HG02759 (cell line): ENCODE results near the gene CCDC33.

Source experiments
- ATAC-seq: cut with Tn5 transposase; IDR thresholded peaks from one replicate; pipeline ENCODE4 v1.9.1; 2021; ENCODE audit warnings: mild to moderate bottlenecking, moderate library complexity; ENCODE audit not compliant: unreplicated experiment

The CCDC33 gene

DNA sequence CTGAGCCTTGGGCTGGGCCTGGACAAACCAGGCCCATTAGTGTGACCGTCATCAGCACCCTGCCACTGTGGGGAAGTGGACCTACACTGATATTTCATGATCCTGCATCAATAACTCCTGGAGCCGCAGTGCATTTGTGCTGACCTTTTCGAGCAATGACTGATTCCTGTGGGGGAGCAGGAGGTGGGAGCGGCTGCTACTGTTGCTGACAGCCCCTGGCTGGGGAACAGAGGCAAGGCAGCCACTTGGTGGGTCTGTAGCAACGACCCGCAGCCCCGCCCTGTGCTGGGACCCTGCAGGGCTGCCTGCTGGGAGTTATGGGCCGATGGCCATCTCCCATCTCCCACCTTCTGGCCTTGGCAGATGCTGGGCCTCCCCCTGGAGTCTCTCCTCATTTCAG is 42.1 kb downstream of the CCDC33 start:
- ATAC-seq = no peak

- ATAC-seq = no peak
Observed at GRCh38 chr15:74281147-74282133, 45.3 kb downstream of the CCDC33 start.

DNA sequence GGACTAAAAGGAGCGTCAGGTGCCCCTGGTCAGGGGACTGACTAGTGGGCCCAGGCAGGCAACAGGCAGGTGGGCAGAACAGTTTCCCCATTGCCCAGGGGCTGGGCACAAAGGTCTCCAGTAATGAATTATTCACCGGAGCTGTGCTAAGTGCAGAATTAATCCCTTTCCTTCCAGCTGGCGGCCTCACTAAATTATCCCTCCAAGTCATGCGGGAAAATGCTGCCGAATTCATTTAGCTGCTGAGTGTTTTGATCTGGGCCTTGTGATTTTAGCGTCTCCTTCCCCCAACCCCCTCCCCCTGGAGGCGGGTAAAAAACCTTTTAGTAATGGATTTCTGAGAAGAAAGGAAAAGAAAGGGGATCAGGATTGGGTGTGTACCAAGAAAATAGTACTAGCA is 47.2 kb downstream of the CCDC33 start:
- ATAC-seq = no peak

DNA sequence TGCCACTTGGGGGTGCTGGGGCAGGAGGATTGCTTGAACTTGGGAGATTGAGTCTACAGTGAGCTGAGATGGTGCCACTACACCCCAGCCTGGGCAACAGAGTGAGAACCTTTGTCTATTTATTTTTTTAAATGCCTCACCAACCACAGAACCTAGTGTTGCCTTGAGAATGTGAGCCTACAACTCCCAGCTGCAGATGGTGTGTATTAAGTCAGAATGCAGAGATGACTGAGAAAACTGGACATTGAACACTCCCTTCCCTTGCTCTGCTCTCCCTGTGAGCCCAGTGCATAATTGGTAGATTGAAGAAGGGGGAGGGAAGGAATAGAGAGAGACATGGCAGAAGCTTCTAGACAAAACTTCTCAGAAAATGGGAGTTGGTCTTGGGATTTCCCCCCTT is 53.5 kb downstream of the CCDC33 start:
- no peak for ATAC-seq

DNA sequence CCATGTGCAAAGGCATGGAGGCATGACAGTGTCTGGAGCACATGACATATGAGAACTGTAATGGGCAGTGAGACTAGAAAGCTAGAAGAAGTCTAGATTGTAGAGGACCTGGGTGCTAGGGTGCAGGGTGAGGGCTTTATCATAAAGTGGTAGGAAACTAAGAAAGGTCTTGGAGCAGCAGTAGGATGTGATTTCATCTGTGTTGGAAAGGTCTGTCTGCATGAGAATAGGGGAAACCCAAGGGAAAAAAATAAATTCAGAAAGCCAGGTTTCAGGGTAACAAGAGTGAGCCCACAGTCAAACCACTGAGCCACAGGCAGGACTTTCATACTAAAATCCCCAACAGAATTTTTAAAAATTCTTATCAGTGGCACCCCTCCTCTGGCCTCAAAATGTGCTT is 54.5 kb downstream of the CCDC33 start:
- ATAC-seq = no peak

- ATAC-seq = no peak
Observed at GRCh38 chr15:74291101-74292071, 55.3 kb downstream of the CCDC33 start.

DNA sequence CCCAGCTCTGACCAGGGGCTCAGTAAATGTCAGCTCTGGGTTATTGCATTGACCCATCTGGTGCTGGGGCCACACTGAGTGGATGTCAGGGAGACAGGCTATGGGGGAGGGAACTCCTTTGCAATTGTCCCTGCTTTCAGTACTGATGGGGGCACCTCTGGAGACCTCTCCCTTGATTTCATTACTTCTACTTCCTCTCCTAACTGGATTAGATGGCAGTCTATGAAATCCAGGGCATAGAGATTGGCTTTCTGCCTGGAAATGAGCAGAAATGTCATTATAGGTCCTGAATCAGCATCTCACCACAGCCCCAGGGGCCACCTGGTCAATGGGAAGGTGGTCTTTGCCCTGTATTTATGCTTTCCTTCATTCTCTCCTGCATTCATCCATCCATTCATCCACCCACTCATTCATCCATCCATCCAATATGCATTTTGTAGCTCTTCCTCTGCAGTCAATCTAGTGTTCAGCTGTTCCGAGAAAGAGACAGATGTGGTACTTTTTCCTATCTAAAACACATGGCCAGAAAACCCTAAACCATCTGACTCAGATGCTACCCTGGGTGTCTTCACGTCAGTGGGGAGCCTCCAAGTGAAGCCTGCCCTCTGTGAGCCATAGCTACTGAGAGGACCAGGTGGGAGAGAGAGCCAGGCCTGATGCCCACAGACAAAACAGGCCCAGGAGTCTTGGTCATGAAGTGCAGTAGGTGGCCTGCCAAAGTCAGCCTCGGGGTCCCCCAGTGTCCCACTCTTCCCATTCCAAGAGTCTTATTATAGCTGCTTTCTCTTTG is 57.1 kb downstream of the CCDC33 start:
- ATAC-seq = no peak

DNA sequence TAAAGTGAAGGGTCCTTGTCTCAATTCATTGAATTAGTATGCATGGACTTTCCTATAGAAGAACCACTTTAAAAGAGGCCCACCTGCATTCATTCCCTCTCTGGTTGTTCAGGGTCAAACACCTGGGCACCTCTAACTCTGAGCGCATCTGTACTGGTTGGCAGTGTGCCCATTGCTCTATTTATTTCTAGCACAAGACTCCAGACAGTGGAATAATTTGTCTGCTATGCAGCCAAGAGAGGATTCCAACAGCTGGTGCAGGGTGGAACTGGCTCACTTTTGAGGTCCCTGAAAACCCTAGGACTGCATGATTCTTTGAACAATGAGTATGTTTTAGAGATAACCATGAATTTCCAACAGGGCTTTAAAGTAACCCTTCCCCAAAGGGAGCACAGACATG is 57.9 kb downstream of the CCDC33 start:
- ATAC-seq = no peak

- no peak for ATAC-seq
Observed at GRCh38 chr15:74295800-74296199, 59.7 kb downstream of the CCDC33 start.

DNA sequence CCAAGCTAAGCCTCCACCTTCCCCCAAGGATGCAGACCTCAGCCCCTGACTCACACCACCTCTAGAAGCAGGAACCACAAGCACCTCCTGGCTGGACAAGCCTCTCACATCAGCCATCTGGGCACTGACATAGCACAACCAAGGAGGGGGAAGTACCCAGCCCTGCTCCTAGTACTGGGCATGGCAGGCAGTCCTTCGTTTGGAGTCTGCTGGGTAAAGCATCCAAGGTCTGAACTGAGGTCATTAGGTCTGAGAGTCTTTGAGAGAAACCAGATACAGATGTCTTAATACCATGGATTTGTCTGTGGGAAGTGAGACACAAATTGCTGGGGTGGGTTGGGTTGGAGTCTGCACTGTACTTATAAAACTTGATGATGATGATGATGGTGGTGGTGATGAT is 61.8 kb downstream of the CCDC33 start:
- ATAC-seq = no peak

GRCh38 chr15:74300057-74300795 is 64.1 kb downstream of the CCDC33 start:
- ATAC-seq = no peak

DNA sequence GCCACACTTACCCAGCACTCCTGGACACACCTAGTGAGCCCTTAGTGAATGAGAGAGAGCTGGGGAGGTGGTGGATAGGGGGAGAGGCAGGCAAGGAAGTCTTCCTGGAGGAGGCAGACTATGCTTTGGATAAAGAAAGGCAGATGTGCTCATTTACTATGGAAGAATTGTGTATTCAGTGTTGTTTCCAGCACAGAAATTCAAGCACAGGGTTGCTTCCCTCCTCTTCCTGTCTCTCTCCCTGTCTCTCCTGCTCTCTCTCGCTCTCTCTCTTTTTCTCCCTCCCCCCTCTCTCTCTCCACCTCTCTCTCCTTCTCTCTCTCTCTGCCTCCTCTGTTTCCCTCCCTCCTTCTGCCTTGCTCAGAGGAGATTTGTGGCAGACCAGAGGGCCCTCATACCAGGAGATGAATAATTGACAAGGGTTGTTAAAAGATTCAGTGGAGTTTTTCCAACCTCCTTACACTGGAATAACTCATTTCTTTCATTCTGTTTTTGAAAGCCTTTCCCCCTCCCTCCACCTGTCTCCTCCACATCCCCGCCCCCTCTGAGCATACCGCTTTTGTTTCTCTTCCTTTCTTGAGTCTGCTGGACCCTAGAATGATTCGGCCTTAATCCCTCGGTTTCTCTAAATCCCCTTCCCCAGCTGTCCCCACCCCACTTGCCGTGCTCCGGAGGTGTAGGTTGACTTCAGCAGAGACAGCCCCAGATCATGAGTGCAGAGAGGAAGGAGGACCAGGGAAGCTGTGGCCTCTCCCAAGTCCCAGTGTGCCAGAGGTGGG is 65.6 kb downstream of the CCDC33 start:
- ATAC-seq = no peak

DNA sequence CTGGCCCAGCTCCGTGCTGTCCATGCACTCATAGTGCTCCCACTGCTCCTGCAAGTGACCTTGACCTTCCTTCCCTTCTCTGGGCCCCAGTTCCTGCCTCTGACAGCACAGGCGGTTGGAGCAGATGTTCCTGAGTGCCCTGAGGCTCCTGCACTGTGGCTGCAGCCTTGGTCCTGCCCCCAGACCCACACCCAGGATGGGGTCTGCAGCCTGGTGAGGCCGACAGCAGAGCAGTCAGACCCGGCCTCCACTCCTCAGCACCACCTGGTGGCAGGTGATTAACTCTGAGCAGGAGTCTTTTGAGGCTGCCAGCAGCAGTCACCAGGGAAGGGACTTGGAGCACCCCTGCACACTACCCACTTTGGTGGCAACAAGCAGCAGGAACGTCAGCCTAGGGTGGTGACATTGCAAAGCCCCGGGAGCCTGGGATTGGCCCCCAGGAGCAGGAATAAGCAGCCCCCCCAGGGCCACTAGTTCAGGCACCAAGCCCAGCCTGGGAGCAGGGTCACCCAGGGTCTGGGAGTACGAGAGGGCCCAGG is 66.8 kb downstream of the CCDC33 start:
- no peak for ATAC-seq

GRCh38 chr15:74303741-74304309 is 67.7 kb downstream of the CCDC33 start:
- ATAC-seq = no peak

GRCh38 chr15:74304431-74304830 is 68.3 kb downstream of the CCDC33 start:
- ATAC-seq = no peak

- ATAC-seq = no peak
Observed at GRCh38 chr15:74305687-74306086, 69.6 kb downstream of the CCDC33 start.

DNA sequence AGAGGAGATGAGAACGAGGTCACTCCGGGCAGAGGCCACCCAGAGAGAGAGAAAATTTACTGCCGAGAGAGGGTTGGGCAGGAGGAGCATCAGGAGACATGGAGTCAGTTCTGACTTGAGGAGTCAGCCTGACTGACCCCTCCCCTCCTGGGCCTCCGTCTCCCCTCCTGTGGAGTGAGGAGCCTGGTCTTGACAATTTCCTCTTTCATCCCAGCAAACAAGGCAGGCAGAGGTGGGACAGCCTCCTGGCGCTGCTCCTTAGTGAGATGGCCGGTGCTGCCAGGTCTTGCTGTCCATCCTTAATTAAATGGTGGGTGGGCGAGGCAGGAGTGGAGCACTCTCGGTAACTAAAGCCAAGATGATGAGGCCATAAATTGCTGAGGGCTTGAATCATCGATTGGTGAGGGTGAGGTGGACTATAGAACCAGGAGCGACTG is 70.7 kb downstream of the CCDC33 start:
- no peak for ATAC-seq
